A673 (cell line): Measurements from ENCODE around the gene SLC15A5.

Experiments
- EZH2 ChIP-seq: fragments of 200-600 bp; sonication (generic); IDR thresholded peaks from 2 replicates; pipeline ENCODE4 v1.6.1; 2017; ENCODE audit warnings: borderline replicate concordance, low read depth, mild to moderate bottlenecking, mixed read lengths, antibody characterized with exemption, low read length; ENCODE audit not compliant: poor library complexity, severe bottlenecking
- TF ChIP-seq, protein P1 (sequence below): fragments of 300-800, 200-600 bp; sonication (generic); conservative IDR thresholded peaks from 2 replicates; pipeline ENCODE4 v1.5.1; 2017; ENCODE audit warnings: low read depth, mild to moderate bottlenecking, antibody characterized with exemption, low read length, moderate library complexity, mixed read lengths

DNA sequence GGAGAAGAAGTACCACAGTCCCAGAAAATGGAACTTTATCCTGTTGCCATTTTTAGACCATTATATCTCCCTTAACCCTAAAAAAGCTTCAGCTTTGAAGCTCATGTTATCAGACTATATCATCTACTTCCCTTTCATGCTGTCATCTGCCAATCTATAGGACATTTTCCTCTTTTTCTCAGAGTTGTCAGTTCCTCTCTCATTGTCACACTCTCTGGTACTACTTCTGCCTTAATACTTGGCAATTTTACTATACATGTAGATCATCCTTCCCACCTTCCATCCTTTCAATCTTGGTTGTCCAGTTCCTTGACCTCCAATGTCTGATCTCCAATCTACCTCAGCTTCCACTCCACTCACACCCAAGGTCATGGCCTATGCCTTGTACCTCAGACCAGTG lies 57.4 kb downstream of the SLC15A5 start:
- TF ChIP-seq, protein P1, sequence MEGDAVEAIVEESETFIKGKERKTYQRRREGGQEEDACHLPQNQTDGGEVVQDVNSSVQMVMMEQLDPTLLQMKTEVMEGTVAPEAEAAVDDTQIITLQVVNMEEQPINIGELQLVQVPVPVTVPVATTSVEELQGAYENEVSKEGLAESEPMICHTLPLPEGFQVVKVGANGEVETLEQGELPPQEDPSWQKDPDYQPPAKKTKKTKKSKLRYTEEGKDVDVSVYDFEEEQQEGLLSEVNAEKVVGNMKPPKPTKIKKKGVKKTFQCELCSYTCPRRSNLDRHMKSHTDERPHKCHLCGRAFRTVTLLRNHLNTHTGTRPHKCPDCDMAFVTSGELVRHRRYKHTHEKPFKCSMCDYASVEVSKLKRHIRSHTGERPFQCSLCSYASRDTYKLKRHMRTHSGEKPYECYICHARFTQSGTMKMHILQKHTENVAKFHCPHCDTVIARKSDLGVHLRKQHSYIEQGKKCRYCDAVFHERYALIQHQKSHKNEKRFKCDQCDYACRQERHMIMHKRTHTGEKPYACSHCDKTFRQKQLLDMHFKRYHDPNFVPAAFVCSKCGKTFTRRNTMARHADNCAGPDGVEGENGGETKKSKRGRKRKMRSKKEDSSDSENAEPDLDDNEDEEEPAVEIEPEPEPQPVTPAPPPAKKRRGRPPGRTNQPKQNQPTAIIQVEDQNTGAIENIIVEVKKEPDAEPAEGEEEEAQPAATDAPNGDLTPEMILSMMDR, result no peak
- no peak for TF ChIP-seq EZH2
